ENCODE data around the gene LRFN2.

Gene LRFN2

GRCh38 chr6:40484066-40484465, 103.1 kb downstream of the LRFN2 start:
- H2AFZ ChIP-seq (ENCODE audit: low read length) = no peak overlapping the region
- no peak overlapping the region for H3K4me3 ChIP-seq (ENCODE audit: low read length, poor library complexity, severe bottlenecking)
- no peak overlapping the region for H3K4me2 ChIP-seq (ENCODE audit: low read depth, low read length, poor library complexity, severe bottlenecking)
- H3K9ac ChIP-seq (ENCODE audit: low read depth, low read length, poor library complexity, severe bottlenecking) = no peak overlapping the region
- H3F3A ChIP-seq (ENCODE audit: low read depth) = no peaks in the 10 kb centered on the region
- no peaks in the 10 kb centered on the region for H3K36me3 ChIP-seq (ENCODE audit: insufficient read depth, low read length)
- no peaks in the 10 kb centered on the region for H3K9me2 ChIP-seq (replicated peaks; ENCODE audit: low read depth, low read length)
- H3K4me1 ChIP-seq (ENCODE audit: insufficient read depth, low read length, poor library complexity, severe bottlenecking) = peaks cover 24% of the 10 kb centered on the region
- TF ChIP-seq CTCF (conservative IDR thresholded peaks at IDR 0.05; ENCODE audit: low read length) = no peak
- TF ChIP-seq EZH2phosphoT487 (IDR thresholded peaks at IDR 0.05; ENCODE audit: borderline replicate concordance) = no peak
- no peaks in the 10 kb centered on the region for H3K9me3 ChIP-seq (ENCODE audit: insufficient read depth, low read depth, low read length)
- H4K20me1 ChIP-seq (ENCODE audit: insufficient read depth, low read length, poor library complexity, severe bottlenecking) = no peaks in the 10 kb centered on the region
- no peaks in the 10 kb centered on the region for H3K79me2 ChIP-seq (ENCODE audit: insufficient read depth, low read length)
- H3K27me3 ChIP-seq (ENCODE audit: insufficient read depth, low read length, poor library complexity, severe bottlenecking) = no peaks in the 10 kb centered on the region

GRCh38 chr6:40482532-40482931, 104.6 kb downstream of the LRFN2 start:
- H3K4me1 ChIP-seq (ENCODE audit: insufficient read depth, low read length, poor library complexity, severe bottlenecking) = peaks cover 24% of the 10 kb centered on the region
- no peak for TF ChIP-seq CTCF (conservative IDR thresholded peaks at IDR 0.05; ENCODE audit: low read length)
- no peak for TF ChIP-seq EZH2phosphoT487 (IDR thresholded peaks at IDR 0.05; ENCODE audit: borderline replicate concordance)
- H3K4me2 ChIP-seq (ENCODE audit: low read depth, low read length, poor library complexity, severe bottlenecking) = no peak overlapping the region
- no peak overlapping the region for H3K4me3 ChIP-seq (ENCODE audit: low read length, poor library complexity, severe bottlenecking)
- H3K79me2 ChIP-seq (ENCODE audit: insufficient read depth, low read length) = no peaks in the 10 kb centered on the region
- H3K9me2 ChIP-seq (replicated peaks; ENCODE audit: low read depth, low read length) = no peaks in the 10 kb centered on the region
- H3K9ac ChIP-seq (ENCODE audit: low read depth, low read length, poor library complexity, severe bottlenecking) = no peak overlapping the region
- no peak overlapping the region for H2AFZ ChIP-seq (ENCODE audit: low read length)
- no peaks in the 10 kb centered on the region for H4K20me1 ChIP-seq (ENCODE audit: insufficient read depth, low read length, poor library complexity, severe bottlenecking)
- H3K36me3 ChIP-seq (ENCODE audit: insufficient read depth, low read length) = no peaks in the 10 kb centered on the region
- H3F3A ChIP-seq (ENCODE audit: low read depth) = no peaks in the 10 kb centered on the region
- H3K27me3 ChIP-seq (ENCODE audit: insufficient read depth, low read length, poor library complexity, severe bottlenecking) = no peaks in the 10 kb centered on the region
- no peaks in the 10 kb centered on the region for H3K9me3 ChIP-seq (ENCODE audit: insufficient read depth, low read depth, low read length)

- Histone ChIP-seq H3K4me3 (ENCODE audit: low read length, poor library complexity, severe bottlenecking) (no peak overlapping the region), H3K4me1 (ENCODE audit: insufficient read depth, low read length, poor library complexity, severe bottlenecking) (peaks cover 17% of the 10 kb centered on the region), H3K9me3 (ENCODE audit: insufficient read depth, low read depth, low read length) (no peaks in the 10 kb centered on the region), H2AFZ (ENCODE audit: low read length) (no peak overlapping the region), H3K4me2 (ENCODE audit: low read depth, low read length, poor library complexity, severe bottlenecking) (no peak overlapping the region), H3F3A (ENCODE audit: low read depth) (no peaks in the 10 kb centered on the region), H3K79me2 (ENCODE audit: insufficient read depth, low read length) (no peaks in the 10 kb centered on the region), H3K27me3 (ENCODE audit: insufficient read depth, low read length, poor library complexity, severe bottlenecking) (no peaks in the 10 kb centered on the region), H3K9ac (ENCODE audit: low read depth, low read length, poor library complexity, severe bottlenecking) (no peak overlapping the region), H4K20me1 (ENCODE audit: insufficient read depth, low read length, poor library complexity, severe bottlenecking) (no peaks in the 10 kb centered on the region), H3K9me2 (replicated peaks; ENCODE audit: low read depth, low read length) (no peaks in the 10 kb centered on the region), H3K36me3 (ENCODE audit: insufficient read depth, low read length) (no peaks in the 10 kb centered on the region)
- no peak for TF ChIP-seq EZH2phosphoT487 (IDR thresholded peaks at IDR 0.05; ENCODE audit: borderline replicate concordance)
- TF ChIP-seq CTCF (conservative IDR thresholded peaks at IDR 0.05; ENCODE audit: low read length) = no peak
These were observed 106.5 kb downstream of the LRFN2 start for GRCh38 chr6:40480678-40481077.

Data from Loucy (cell line).